ENCODE measurements around the gene BPIFB6. TPM values are rescaled to one million over a fixed set of nuclear protein-coding genes. Genes with fewer than 3 reads are reported as not detected.
"Not testable (repeated sequence)": the region's sequence is repeated elsewhere in the genome, so short reads cannot be mapped to it uniquely, and the experiment has no call there.

Gene BPIFB6
- total RNA-seq, 2 experiments from 2014 or later = not detected

DNA sequence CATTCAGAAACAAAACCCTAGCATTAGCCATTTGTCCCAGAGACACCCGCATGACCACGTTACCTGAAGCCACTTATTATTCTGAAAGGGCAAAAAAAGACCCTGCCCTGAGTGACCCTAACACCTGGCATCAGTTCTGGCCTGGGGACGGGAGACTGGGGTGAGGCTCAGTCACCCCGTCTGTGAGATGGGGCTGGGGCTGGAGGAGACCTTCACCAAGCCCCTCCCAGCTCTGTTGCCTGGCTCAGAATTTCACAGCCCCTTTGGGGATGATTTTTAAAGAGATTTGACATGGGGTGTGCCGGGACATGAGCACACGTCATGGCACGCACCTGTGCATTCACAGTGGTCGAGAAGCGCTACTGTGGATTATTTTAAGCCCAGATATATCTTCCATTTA is 1.4 kb upstream of the BPIFB6 start:
- Mint-ChIP-seq H3K4me3 (no peak overlapping the region), H3K4me1 (no peaks in the 10 kb centered on the region), H3K36me3 (peaks cover 2% of the 10 kb centered on the region), H3K27me3 (no peaks in the 10 kb centered on the region), H3K27ac (no peak overlapping the region), H3K9me3 (peaks cover 4% of the 10 kb centered on the region)
- DNase-seq = no peak

DNA sequence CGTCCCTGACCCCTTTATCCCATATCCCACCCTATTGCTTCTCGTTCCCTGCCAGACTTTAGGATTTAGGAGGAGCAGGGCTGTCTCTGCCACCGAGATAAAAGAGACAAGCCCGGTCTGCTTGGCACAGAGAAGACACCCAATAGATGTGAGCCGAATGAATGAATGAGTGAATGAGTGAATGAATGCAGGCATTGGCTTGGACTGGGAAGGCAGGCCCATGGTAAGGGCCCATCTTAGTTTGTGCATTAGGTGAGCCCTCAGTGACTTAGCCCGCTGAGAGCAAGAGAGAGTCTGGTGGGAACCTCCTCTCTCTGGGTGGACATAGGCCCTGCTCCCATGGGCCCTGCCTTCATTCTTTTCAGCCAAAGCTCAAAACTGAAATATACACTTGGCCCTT is 879 bp upstream of the BPIFB6 start:
- Mint-ChIP-seq H3K27ac (no peak overlapping the region), H3K4me1 (no peaks in the 10 kb centered on the region), H3K36me3 (peaks cover 2% of the 10 kb centered on the region), H3K9me3 (peaks cover 4% of the 10 kb centered on the region), H3K4me3 (no peak overlapping the region), H3K27me3 (no peaks in the 10 kb centered on the region)
- DNase-seq = no peak

DNA sequence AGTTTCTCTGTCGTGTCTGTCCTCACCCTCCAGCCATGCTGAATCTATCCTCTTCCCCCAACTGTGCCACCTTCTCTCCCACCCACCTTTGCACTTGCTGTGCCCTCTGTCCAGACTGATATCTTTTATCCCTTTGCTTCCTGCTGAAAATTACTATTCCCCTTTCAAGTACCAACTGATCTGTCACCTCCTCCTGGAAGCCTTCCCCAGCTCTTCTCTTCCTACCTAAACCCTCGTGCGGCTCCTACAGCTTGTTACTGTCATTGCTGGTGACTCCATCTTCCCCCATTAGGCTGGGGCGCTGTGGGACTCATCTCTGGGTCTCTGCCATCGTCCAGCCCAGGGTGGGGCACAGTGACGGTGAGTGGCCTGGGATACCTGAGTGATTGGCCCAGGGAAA is 1.1 kb downstream of the BPIFB6 start:
- Mint-ChIP-seq H3K9me3 (peaks cover 4% of the 10 kb centered on the region), H3K4me3 (no peak overlapping the region), H3K36me3 (peaks cover 2% of the 10 kb centered on the region), H3K27me3 (no peaks in the 10 kb centered on the region), H3K4me1 (no peaks in the 10 kb centered on the region), H3K27ac (no peak overlapping the region)
- DNase-seq = no peak

DNA sequence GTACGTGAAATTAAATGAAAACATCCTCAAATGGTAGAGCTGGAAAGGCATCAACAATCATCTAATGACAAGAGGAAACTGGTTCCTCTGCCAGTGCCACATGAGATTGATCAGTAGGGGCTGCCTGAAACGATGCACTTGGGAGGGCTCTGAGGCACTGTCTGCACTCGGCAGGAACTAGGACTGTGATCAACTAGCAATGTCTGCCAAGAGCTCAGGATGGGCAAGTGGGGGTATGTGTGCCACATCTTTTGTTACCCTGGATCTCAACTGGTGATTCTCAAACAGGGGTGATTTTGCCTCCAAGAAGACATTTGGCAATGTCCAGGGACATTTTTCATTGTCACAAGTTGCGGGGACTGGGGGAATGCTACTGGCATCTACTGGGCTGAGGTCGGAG is 1.9 kb downstream of the BPIFB6 start:
- Mint-ChIP-seq H3K4me1 (no peaks in the 10 kb centered on the region), H3K27ac (no peak overlapping the region), H3K27me3 (no peaks in the 10 kb centered on the region), H3K4me3 (no peak overlapping the region), H3K9me3 (peaks cover 4% of the 10 kb centered on the region), H3K36me3 (peaks cover 2% of the 10 kb centered on the region)
- DNase-seq = no peak

DNA sequence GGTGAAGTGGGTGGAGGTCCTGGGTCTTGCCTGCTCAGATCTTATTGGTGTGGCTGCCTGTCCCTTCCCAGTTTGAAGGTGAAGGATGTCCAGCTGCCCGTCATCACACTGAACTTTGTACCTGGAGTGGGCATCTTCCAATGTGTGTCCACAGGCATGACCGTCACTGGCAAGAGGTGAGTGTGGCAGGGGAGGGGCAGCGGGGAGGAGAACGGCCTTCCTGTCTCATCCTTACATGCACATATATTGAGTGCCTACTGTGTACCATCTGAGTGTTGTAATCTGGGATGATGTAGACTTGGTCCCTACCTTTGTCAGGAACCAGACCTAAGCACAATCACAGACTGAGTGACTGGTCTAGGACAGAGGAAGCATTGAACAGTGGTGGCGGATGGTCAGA is 2.7 kb downstream of the BPIFB6 start:
- DNase-seq = no peak
- H3K4me1 Mint-ChIP-seq = no peaks in the 10 kb centered on the region
- H3K27ac Mint-ChIP-seq = no peak overlapping the region
- H3K4me3 Mint-ChIP-seq = no peak overlapping the region
- H3K9me3 Mint-ChIP-seq = peaks cover 4% of the 10 kb centered on the region
- H3K36me3 Mint-ChIP-seq = peaks cover 2% of the 10 kb centered on the region
- H3K27me3 Mint-ChIP-seq = no peaks in the 10 kb centered on the region

DNA sequence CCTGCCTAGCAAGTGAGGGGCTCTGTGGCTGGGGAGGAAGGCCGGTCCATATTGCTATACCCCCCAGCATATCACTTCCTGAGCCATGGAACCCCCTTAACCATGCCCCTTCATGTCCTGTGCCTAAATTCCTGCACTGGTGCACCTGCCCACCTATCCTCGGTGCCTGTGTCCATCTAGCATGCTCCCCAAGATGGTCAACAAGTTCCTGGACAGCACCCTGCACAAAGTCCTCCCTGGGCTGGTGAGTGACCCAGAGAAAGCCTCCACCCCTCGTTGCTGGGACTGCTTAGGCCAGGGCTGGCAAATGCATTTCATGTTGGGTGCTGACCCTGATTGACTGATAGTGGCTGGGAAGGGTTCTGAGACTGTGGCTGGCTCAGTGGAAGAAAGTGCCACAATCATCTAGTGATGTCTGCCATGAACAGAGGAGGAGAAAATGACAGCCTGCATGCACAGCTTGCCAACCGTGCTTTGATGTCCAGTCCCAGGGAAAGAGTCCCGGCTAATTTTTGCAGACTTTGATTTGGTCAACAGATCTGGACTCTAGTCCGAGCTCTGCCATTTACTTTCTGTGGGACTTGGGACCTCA is 3.5 kb downstream of the BPIFB6 start:
- peaks cover 4% of the 10 kb centered on the region for H3K9me3 Mint-ChIP-seq
- no peaks in the 10 kb centered on the region for H3K4me1 Mint-ChIP-seq
- peaks cover 2% of the 10 kb centered on the region for H3K36me3 Mint-ChIP-seq
- no peaks in the 10 kb centered on the region for H3K27me3 Mint-ChIP-seq
- H3K27ac Mint-ChIP-seq = no peak overlapping the region
- no peak overlapping the region for H3K4me3 Mint-ChIP-seq
- DNase-seq = no peak

DNA sequence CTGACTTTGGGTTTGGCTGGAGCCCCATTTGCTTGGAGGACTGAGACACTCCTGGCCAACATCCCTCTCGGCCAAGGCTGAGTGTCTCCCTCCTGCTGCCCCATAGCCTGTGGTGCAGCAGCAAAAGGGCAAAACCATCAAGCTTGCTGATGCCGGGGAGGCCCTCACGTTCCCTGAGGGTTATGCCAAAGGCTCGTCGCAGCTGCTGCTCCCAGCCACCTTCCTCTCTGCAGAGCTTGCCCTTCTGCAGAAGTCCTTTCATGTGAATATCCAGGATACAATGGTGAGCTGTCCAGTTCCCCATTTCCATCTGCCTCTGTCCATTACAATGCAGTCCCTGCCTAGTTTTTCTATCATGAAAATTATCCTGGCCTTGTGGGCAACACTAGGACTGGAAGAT is 6.0 kb downstream of the BPIFB6 start:
- Mint-ChIP-seq H3K4me3 (no peak overlapping the region), H3K27ac (no peak overlapping the region), H3K36me3 (peaks cover 2% of the 10 kb centered on the region), H3K9me3 (peaks cover 4% of the 10 kb centered on the region), H3K4me1 (no peaks in the 10 kb centered on the region), H3K27me3 (no peaks in the 10 kb centered on the region)
- DNase-seq = no peak

DNA sequence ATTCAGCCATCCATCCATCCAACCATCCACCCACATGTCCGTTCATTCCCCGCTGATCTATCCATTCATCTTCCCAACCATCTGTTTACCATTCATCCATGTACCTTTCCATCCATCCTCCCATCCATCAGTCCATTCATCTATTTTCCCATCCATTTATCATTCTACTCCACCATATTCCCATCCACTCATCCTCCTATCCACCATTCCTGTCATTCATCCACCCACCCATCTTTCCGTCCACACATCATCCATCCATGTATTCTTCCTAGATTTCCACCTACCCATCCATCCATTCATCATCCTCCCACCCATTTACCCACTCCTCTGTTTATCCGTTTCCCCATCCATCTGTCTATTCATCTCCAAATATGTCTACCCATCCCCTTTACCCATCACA is 6.8 kb downstream of the BPIFB6 start:
- H3K9me3 Mint-ChIP-seq = peaks cover 2% of the 10 kb centered on the region
- no peaks in the 10 kb centered on the region for H3K36me3 Mint-ChIP-seq
- no peaks in the 10 kb centered on the region for H3K4me1 Mint-ChIP-seq
- no peak overlapping the region for H3K4me3 Mint-ChIP-seq
- DNase-seq = no peak
- no peaks in the 10 kb centered on the region for H3K27me3 Mint-ChIP-seq
- H3K27ac Mint-ChIP-seq = no peak overlapping the region

DNA sequence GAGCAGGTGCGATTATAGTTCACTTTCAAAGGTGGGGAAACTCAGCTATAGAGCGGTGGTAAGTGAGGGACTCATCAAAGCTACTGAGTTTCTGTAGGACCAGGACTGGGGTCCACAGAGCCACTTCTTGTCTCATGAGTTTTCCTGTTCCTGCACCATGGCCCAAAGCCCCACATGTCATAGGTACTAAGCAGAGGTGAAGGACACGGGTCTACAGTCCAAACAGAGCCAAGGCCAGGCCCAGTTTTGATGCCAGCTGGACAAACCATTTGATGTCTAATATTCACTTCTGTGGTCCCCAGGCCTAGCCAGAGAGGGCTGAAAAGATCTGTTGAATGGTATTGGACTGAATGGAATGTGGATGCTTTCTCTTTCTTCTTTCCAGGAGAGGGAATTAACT is 11.0 kb downstream of the BPIFB6 start:
- H3K4me1 Mint-ChIP-seq = no peaks in the 10 kb centered on the region
- H3K4me3 Mint-ChIP-seq = no peak overlapping the region
- H3K27me3 Mint-ChIP-seq = no peaks in the 10 kb centered on the region
- no peak overlapping the region for H3K27ac Mint-ChIP-seq
- peaks cover 13% of the 10 kb centered on the region for H3K9me3 Mint-ChIP-seq
- DNase-seq = no peak
- H3K36me3 Mint-ChIP-seq = no peaks in the 10 kb centered on the region

DNA sequence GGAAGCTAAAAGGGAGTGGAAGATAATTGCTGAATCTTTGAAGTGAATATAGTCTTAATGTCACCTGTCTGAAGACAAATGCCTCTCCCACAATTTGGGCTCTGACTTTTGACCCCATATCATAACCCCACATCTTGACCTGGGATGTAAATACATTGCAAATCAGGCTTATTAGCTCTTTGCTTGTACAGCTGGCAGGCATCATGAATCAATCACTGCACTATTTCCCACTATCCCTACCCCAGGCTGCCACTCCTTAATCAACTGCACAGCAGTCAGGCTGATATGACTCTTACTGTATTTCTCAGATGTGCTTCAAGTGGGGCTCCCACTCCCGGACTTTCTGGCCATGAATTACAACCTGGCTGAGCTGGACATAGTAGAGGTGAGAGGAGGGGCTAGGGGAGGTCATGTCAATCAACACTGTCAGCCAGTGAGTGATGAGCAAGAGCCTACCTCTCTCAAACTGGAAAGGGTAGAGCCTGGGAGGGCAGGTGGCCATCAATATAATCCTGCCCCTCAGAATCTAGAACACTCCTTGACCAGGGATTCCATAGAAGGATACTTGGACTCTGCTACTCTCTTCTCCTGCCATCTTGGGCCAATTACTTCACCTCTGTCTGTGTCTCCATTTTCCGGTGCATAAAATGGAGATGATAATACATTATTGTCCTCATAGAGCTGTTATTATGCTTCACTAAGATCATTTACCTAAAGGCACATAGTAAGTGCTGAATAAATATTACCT is 11.7 kb downstream of the BPIFB6 start:
- H3K4me3 Mint-ChIP-seq = no peak overlapping the region
- no peaks in the 10 kb centered on the region for H3K4me1 Mint-ChIP-seq
- no peaks in the 10 kb centered on the region for H3K27me3 Mint-ChIP-seq
- H3K27ac Mint-ChIP-seq = no peak overlapping the region
- H3K9me3 Mint-ChIP-seq = peaks cover 13% of the 10 kb centered on the region
- no peaks in the 10 kb centered on the region for H3K36me3 Mint-ChIP-seq
- DNase-seq = no peak

DNA sequence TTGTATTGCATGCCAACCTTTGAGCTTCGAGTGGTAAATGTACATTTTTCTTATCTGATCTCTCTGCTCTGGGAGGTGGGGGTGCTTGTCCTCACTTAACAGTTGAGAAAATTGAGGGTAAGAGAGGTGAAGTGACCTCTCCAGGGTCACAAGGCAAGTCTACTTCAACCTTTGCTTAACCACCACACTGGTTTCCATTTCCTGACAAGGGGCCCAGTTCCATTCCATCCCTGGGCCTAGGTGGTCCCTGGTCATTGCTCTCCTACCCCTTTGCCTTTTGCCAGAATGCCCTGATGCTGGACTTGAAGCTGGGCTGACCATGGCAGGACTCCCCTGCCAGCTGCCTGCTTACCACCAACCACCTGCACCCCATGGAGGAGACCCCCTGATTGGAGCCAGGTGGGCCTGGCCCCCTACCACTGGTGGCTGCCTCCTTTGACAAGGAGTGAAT is 12.3 kb downstream of the BPIFB6 start:
- no peak for DNase-seq
- no peaks in the 10 kb centered on the region for H3K36me3 Mint-ChIP-seq
- H3K27me3 Mint-ChIP-seq = no peaks in the 10 kb centered on the region
- H3K4me1 Mint-ChIP-seq = no peaks in the 10 kb centered on the region
- peaks cover 13% of the 10 kb centered on the region for H3K9me3 Mint-ChIP-seq
- H3K27ac Mint-ChIP-seq = no peak overlapping the region
- H3K4me3 Mint-ChIP-seq = no peak overlapping the region

DNA sequence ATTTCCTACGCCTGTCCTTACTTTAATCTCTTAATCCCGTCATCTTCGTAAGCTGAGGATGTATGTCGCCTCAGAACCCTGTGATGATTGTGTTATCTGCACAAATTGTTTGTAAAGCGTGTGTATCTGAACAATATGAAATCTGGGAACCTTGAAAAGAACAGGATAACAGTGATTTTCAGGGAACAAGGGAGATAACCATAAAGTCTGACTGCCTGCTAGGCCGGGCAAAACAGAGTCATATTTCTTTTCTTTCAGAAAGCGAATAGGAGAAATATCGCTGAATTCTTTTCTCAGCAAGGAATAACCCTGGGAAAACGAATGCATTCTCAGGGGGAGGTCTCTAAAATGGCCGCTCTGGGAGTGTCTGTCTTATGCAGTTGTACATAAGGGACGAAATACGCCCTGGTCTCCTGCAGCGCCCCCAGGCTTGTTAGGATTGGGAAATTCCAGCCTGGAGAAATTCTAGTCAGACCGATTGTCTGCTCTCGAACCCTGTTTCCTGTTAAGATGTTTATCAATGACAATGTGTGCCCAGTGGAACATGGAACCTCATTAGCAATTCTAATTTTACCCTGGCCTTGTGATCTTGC is 13.8 kb downstream of the BPIFB6 start:
- H3K4me3 Mint-ChIP-seq, H3K4me1 Mint-ChIP-seq, H3K36me3 Mint-ChIP-seq, DNase-seq, H3K27me3 Mint-ChIP-seq, H3K27ac Mint-ChIP-seq: not testable (repeated sequence)
- H3K9me3 Mint-ChIP-seq = peaks cover 13% of the 10 kb centered on the region

DNA sequence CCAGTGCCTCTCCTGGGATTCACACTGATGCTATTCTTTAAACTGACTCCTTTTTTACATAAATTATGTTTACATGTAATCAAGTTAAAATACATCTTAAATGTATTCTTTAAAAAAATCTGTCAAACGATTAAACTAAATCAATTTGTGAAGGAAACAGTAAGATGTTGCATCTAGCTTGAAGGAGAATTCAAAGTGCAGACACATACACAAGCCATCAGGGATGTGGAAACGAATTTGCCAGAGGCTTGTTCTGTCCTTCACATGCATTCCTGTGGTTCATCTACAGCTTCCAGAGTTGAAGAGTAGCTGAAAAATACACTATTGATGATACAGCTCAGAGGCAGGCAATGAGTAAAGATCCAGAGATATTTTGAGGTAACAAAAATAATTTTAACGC is 15.0 kb downstream of the BPIFB6 start:
- DNase-seq = no peak
- Mint-ChIP-seq H3K9me3 (peaks cover 13% of the 10 kb centered on the region), H3K27ac (no peak overlapping the region), H3K27me3 (no peaks in the 10 kb centered on the region), H3K4me1 (no peaks in the 10 kb centered on the region), H3K4me3 (no peak overlapping the region), H3K36me3 (no peaks in the 10 kb centered on the region)

DNA sequence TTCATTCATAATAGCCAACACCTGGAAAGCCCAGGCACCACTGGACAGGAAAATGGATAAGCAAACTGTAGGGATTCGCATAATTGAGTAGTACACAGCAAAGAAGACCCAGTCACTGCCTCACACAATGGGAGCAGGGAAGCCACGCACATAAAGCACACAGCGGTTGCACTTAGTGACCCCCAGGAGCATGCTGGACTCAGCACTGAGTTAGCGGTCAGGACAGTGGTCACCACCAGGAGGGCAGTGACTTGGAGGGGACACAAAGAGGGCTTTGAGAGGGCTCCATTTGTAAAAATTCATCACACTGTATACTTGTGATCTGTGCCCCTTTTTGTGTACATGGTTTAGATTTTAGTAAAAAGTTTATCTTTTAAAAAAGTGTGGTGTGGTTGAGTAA is 19.9 kb downstream of the BPIFB6 start:
- no peaks in the 10 kb centered on the region for H3K36me3 Mint-ChIP-seq
- peaks cover 2% of the 10 kb centered on the region for H3K9me3 Mint-ChIP-seq
- no peaks in the 10 kb centered on the region for H3K27me3 Mint-ChIP-seq
- no peaks in the 10 kb centered on the region for H3K4me1 Mint-ChIP-seq
- no peak overlapping the region for H3K4me3 Mint-ChIP-seq
- no peak for DNase-seq
- H3K27ac Mint-ChIP-seq = no peak overlapping the region

DNA sequence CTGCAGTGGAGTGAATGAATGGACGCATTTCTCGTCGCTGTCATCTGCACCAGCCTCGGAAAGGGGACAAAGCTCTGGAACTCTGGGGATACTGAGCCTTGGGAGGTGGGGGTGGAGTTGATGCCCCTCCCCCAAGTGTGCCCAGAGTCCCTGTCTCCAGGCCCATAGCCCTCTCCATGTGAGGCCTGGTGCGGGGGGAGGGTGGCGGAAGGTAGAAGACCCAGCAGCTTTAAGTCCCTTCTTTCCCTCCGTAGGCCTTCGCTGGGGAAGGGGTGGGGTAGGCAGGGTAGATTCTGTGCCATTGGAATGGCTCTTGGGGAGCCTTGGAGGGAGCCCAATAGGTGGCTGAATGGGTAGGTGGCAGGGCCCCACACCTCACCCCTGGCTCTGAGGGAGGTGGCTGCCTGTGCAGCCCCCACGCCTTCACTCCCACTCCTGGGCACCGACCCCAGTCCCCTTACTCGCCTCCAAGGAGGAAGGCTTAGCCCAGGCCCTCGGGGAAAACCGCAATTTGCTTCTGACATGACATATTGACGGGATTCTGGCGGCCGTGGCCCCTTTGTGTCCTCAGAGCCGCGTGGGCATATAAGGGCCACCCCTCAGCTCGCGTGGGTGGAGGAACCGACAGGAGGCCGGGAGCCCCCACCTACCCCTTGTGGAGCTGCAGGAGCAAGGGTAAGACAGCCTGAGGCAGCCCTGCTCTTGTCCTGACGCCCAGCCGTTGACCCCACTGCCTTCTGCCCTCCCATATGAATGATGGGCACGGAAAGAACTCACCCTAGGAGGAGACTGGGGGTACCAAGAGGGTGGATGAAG is 22.1 kb downstream of the BPIFB6 start, which contains the start of gene BPIFB3:
BPIFB3 (plus strand) TSS at position 613 of the 816 bp plus-strand sequence. CDS start 1,533 bp downstream, outside the sequence.
- Mint-ChIP-seq H3K4me1 (no peaks in the 10 kb centered on the region), H3K4me3 (no peak within 1 kb of the TSS), H3K36me3 (no peaks in the 10 kb centered on the region), H3K9me3 (no peaks in the 10 kb centered on the region), H3K27ac (no peak within 1 kb of the TSS), H3K27me3 (no peaks in the 10 kb centered on the region)
- no peak for DNase-seq

All from activated naive CD8-positive, alpha-beta T cell treated with anti-CD3 and anti-CD28 coated beads for 36 hours (primary cell).